ENCODE measurements around the gene TOP2B. TPM values are rescaled to one million over a fixed set of nuclear protein-coding genes. Genes with fewer than 3 reads are reported as not detected.

TOP2B gene
- total and polyA plus RNA-seq, 9 of the 15 experiments (the other 6 are each of a cell fraction or from before 2014, with no cell fraction given), result 45.3 to 186 (median 134) TPM

- TF ChIP-seq IRF9 (tag; IDR thresholded peaks at IDR 0.05) (no peak), SPI1 (IDR thresholded peaks at IDR 0.05; ENCODE audit: borderline replicate concordance, low read depth, low read length) (no peak), GMEB1 (CRISPR knock-in tag; IDR thresholded peaks at IDR 0.05) (no peak), ZNF75A (CRISPR knock-in tag; IDR thresholded peaks at IDR 0.05) (no peak), CBX8 (IDR thresholded peaks at IDR 0.05; ENCODE audit: borderline replicate concordance, extremely low read depth, low read depth, low read length, poor library complexity, severe bottlenecking) (no peak), RBM22 (IDR thresholded peaks at IDR 0.05; ENCODE audit: low read depth, low read length, poor library complexity, severe bottlenecking) (no peak), XRCC5 (IDR thresholded peaks at IDR 0.05; ENCODE audit: low read depth, low read length) (no peak), PTTG1 (tag; IDR thresholded peaks at IDR 0.05; ENCODE audit: low read depth) (no peak), ZBTB12 (CRISPR knock-in tag; IDR thresholded peaks at IDR 0.05) (no peak), RBM25 (IDR thresholded peaks at IDR 0.05; ENCODE audit: low read depth, low read length, severe bottlenecking) (no peak), JUN (IDR thresholded peaks at IDR 0.05; ENCODE audit: borderline replicate concordance, low read depth, low read length) (peak; percentile 89), JUN (CRISPR knock-in tag; IDR thresholded peaks at IDR 0.05; ENCODE audit: borderline replicate concordance) (0 out of 2 replicates have a peak, but pooled peaks have one; percentile 38), MECOM (CRISPR knock-in tag; IDR thresholded peaks at IDR 0.05) (no peak), CHAMP1 (IDR thresholded peaks at IDR 0.05) (no peak), MCM5 (IDR thresholded peaks at IDR 0.05; ENCODE audit: low read depth) (no peak), MBD1 (CRISPR knock-in tag; IDR thresholded peaks at IDR 0.05) (no peak), MTF1 (CRISPR knock-in tag; IDR thresholded peaks at IDR 0.05; ENCODE audit: borderline replicate concordance) (no peak), SNIP1 (IDR thresholded peaks at IDR 0.05; ENCODE audit: low read depth) (no peak), NEUROD1 (IDR thresholded peaks at IDR 0.05; ENCODE audit: borderline replicate concordance, low read depth, low read length, partially characterized antibody) (peak; percentile 24), ZZZ3 (IDR thresholded peaks at IDR 0.05) (no peak)
Measured at GRCh38 chr3:25582242-25582641, 82.5 kb downstream of the TOP2B start (continued).
